Measurements from ENCODE around the gene TOLLIP. TPM values are rescaled to one million over a fixed set of nuclear protein-coding genes. Genes with fewer than 3 reads are reported as not detected.
A peak's percentile ranks its signal among the peaks of the same experiment; 100 is the strongest.

The TOLLIP gene
- total and polyA plus RNA-seq, 10 donors, result 16.1 to 67.4 (median 46.2) TPM

DNA sequence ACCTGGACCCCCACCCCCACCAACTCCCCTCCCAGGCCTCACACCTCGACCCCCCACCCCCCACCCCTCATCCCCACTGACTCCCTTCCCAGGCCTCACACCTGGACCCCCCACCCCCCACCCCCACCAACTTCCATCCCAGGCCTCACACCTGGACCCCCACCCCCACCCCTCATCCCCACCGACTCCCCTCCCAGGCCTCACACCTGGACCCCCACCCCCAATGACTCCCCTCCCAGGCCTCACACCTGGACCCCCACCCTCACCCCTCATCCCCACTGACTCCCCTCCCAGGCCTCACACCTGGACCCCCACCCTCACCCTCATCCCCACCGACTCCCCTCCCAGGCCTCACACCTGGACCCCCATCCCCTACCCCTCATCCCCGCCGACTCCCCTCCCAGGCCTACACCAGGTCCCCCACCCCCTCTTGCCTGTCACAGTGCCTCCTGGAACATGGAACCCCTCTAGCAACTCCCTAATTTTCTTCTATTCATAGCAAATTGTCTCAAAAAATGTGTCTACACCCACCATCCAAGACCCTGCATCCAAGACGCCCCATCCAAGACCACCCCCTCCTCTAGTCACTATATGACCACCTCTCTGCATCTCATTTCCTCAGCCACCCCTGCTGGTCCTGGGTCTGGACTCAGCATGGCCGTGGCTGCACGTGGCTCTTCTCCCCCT is 43.4 kb upstream of the TOLLIP start:
- no peak overlapping the region for H3K27ac ChIP-seq
- H3K4me1 ChIP-seq, result peaks cover 0 to 5% (median 0%) of the 10 kb centered on the region in 6 donors
- H3K27me3 ChIP-seq (replicated peaks in 1 of 7), result peaks cover 0 to 19% (median 0%) of the 10 kb centered on the region in 7 donors
- no peak overlapping the region for H3K4me3 ChIP-seq
- intact Hi-C loops (cut with DNase I; ENCODE audit: low total_unique reads), result no loop called here
- no peaks in the 10 kb centered on the region for H3K36me3 ChIP-seq
- TF ChIP-seq, protein P1, sequence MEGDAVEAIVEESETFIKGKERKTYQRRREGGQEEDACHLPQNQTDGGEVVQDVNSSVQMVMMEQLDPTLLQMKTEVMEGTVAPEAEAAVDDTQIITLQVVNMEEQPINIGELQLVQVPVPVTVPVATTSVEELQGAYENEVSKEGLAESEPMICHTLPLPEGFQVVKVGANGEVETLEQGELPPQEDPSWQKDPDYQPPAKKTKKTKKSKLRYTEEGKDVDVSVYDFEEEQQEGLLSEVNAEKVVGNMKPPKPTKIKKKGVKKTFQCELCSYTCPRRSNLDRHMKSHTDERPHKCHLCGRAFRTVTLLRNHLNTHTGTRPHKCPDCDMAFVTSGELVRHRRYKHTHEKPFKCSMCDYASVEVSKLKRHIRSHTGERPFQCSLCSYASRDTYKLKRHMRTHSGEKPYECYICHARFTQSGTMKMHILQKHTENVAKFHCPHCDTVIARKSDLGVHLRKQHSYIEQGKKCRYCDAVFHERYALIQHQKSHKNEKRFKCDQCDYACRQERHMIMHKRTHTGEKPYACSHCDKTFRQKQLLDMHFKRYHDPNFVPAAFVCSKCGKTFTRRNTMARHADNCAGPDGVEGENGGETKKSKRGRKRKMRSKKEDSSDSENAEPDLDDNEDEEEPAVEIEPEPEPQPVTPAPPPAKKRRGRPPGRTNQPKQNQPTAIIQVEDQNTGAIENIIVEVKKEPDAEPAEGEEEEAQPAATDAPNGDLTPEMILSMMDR (IDR thresholded peaks at IDR 0.05 in 8 of 11, conservative IDR thresholded peaks at IDR 0.05 in 3 of 11), result no peak
- TF ChIP-seq POLR2A (IDR thresholded peaks at IDR 0.05) (no peak), POLR2AphosphoS5 (IDR thresholded peaks at IDR 0.05) (no peak)
- peak; percentile 17 for DNase-seq
- 73 to 93% (median 86%) methylated on average over 5 to 8 of the region's 8 CpGs for WGBS, 5 donors
- H3K9me3 ChIP-seq, result no peaks in the 10 kb centered on the region

DNA sequence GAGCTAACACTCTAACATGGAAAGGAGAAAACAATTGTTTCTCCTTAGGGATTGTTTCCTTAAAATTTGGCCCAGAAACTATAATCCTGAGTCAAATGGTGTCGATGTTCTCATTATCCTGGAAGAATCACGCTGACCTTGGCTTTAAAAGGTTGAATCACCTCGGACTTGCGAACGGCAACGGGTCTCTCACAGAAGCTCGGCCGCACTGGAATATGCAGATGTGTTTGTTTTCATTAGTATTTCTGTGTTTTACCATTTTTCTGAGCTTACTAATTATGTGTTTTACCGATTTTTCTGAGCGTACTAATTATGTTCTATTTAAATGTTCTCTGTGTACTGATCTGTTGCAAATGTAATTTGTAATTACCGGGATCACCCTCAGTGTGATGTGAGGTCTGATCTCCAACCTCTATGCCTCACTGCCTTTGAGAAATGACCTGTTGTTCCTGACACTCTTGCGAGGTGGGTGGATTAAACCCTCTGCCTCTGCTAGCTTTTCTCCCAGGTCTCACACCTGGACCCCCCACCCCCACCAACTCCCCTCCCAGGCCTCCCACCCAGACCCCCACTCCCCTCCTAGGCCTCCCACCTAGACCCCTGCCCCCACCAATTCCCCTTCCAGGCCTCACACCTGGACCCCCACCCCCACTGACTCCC is 42.0 kb upstream of the TOLLIP start:
- WGBS, 5 donors, result 69 to 84% (median 79%) methylated on average over 12 of the region's 12 CpGs
- peak; percentile 3 for DNase-seq
- Histone ChIP-seq H3K27me3 (replicated peaks in 1 of 7) (peaks cover 0 to 18% (median 0%) of the 10 kb centered on the region in 7 donors), H3K9me3 (no peaks in the 10 kb centered on the region), H3K36me3 (no peaks in the 10 kb centered on the region), H3K27ac (no peak overlapping the region), H3K4me3 (no peak overlapping the region), H3K4me1 (peaks cover 0 to 5% (median 0%) of the 10 kb centered on the region in 6 donors)
- intact Hi-C loops (cut with DNase I; ENCODE audit: low total_unique reads), result no loop called here
- no peak for TF ChIP-seq POLR2AphosphoS5 (IDR thresholded peaks at IDR 0.05)
- TF ChIP-seq, protein P1 (IDR thresholded peaks at IDR 0.05 in 8 of 11, conservative IDR thresholded peaks at IDR 0.05 in 3 of 11), result no peak
- no peak for TF ChIP-seq POLR2A (IDR thresholded peaks at IDR 0.05)

DNA sequence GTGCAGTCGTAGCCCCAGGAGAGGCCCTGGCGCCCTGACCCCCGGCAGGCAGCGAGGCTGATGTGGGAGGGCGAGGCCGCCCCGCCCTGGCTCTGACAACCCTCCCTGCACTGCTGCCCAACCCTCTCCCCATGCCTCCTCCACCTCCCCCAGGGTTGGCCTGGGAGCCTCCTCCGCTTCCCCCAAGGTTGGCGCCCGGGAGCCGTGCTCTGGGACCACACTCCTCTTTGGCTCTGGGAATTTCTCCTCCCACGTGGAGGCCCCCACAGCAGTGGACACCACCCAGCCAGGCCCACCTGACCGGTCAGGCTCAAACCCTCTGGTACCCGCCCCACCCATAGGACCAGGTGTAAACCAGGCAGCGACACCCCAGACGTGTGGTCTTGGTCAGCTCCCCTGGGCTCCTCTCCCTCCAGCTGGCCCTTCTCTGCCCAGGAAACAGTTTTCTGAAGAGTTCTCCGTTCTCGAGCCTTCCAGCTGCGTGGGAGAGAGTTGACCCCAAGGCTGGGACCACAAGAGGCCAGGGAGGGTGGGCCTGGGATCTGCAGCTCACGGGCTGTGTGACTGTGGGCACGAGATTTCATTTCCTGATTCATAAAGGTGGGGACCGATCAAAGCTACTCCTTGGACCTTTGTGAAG is 40.8 kb upstream of the TOLLIP start:
- Histone ChIP-seq H3K4me1 (peaks cover 0 to 5% (median 0%) of the 10 kb centered on the region in 6 donors), H3K4me3 (no peak overlapping the region), H3K36me3 (no peaks in the 10 kb centered on the region), H3K27ac (peak overlapping the region in 5 of 8 donors; percentile 8 to 61 (median 30)), H3K9me3 (no peaks in the 10 kb centered on the region), H3K27me3 (replicated peaks in 1 of 7) (peaks cover 0 to 18% (median 0%) of the 10 kb centered on the region in 7 donors)
- TF ChIP-seq POLR2A (IDR thresholded peaks at IDR 0.05) (no peak), POLR2AphosphoS5 (IDR thresholded peaks at IDR 0.05) (no peak)
- TF ChIP-seq, protein P1 (IDR thresholded peaks at IDR 0.05 in 8 of 11, conservative IDR thresholded peaks at IDR 0.05 in 3 of 11), result no peak
- intact Hi-C loops (cut with DNase I; ENCODE audit: low total_unique reads), result no loop called here
- WGBS, 5 donors, result 67 to 79% (median 73%) methylated on average over 21 to 22 of the region's 22 CpGs
- peak; percentile 50 for DNase-seq
